HL-60 (cell line): Measurements from ENCODE around the gene CDH5.

Experiments
- DNase-seq, 2 experiments: peaks; one replicate each; pipeline ENCODE4 v3.0.0-alpha.2; 2010 to 2020; ENCODE audit warnings: low read depth in 1 of 2, low spot score in 1 of 2
- H3K27ac ChIP-seq: fragments of 250-450 bp; sonication (Bioruptor Pico); replicated peaks from 2 replicates; pipeline ENCODE4 v1.5.1; 2020; ENCODE audit warnings: mild to moderate bottlenecking, moderate library complexity
- H3K27me3 ChIP-seq: fragments of 250-450 bp; sonication (Bioruptor Pico); 2 replicates; pipeline ENCODE4 v1.5.1; 2021; ENCODE audit warnings: mild to moderate bottlenecking, moderate library complexity; ENCODE audit not compliant: insufficient read depth, poor library complexity, severe bottlenecking
- H3K4me3 ChIP-seq: replicated peaks from 2 replicates; pipeline ENCODE4 v1.5.1; 2011; ENCODE audit warnings: mild to moderate bottlenecking, control low read depth, low read length; ENCODE audit not compliant: insufficient read depth
- GABPA ChIP-seq: IDR thresholded peaks from 2 replicates; pipeline ENCODE4 v1.6.1; 2012; ENCODE audit warnings: low read depth
- POLR2AphosphoS5 ChIP-seq: IDR thresholded peaks from 2 replicates; pipeline ENCODE4 v1.6.1; 2012; ENCODE audit warnings: low read depth
- REST ChIP-seq: IDR thresholded peaks from 2 replicates; pipeline ENCODE4 v1.6.1; 2012; ENCODE audit warnings: low read depth; ENCODE audit not compliant: insufficient replicate concordance
- SPI1 ChIP-seq: IDR thresholded peaks from 2 replicates; pipeline ENCODE4 v1.6.1; 2012; ENCODE audit warnings: low read depth, mild to moderate bottlenecking, borderline replicate concordance
- TF ChIP-seq, protein P1 (sequence below): IDR thresholded peaks from one replicate; pipeline ENCODE4 v1.5.1; 2011; ENCODE audit warnings: low read length, control low read depth, inconsistent platforms; ENCODE audit not compliant: insufficient read depth

Gene CDH5

GRCh38 chr16:66427036-66427860 lies 60.8 kb downstream of the CDH5 start, which contains the start of gene BEAN1:
Gene BEAN1, plus strand, starts transcription at chr16:66427295. Its CDS starts 10,382 bp downstream, at chr16:66437677.
- no peak within 1 kb of the TSS; the same call in 1 of the 2 replicates for H3K4me3 ChIP-seq
- no peak within 1 kb of the TSS for H3K27ac ChIP-seq
- no peak for DNase-seq
- peaks cover 46% of the 10 kb centered on the region for H3K27me3 ChIP-seq
- no peak for TF ChIP-seq POLR2AphosphoS5
- no peak for TF ChIP-seq GABPA
- TF ChIP-seq REST, result no peak
- TF ChIP-seq, protein P1, sequence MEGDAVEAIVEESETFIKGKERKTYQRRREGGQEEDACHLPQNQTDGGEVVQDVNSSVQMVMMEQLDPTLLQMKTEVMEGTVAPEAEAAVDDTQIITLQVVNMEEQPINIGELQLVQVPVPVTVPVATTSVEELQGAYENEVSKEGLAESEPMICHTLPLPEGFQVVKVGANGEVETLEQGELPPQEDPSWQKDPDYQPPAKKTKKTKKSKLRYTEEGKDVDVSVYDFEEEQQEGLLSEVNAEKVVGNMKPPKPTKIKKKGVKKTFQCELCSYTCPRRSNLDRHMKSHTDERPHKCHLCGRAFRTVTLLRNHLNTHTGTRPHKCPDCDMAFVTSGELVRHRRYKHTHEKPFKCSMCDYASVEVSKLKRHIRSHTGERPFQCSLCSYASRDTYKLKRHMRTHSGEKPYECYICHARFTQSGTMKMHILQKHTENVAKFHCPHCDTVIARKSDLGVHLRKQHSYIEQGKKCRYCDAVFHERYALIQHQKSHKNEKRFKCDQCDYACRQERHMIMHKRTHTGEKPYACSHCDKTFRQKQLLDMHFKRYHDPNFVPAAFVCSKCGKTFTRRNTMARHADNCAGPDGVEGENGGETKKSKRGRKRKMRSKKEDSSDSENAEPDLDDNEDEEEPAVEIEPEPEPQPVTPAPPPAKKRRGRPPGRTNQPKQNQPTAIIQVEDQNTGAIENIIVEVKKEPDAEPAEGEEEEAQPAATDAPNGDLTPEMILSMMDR, result no peak
- TF ChIP-seq SPI1, result no peak

- H3K4me3 ChIP-seq, result no peak overlapping the region
These were observed 61.6 kb downstream of the CDH5 start for GRCh38 chr16:66427871-66428681.

More at GRCh38 chr16:66427871-66428681, 61.6 kb downstream of the CDH5 start:
- H3K27ac ChIP-seq, result no peak overlapping the region
- DNase-seq, result no peak
- TF ChIP-seq REST (no peak), POLR2AphosphoS5 (no peak), GABPA (no peak), SPI1 (no peak)
- TF ChIP-seq, protein P1, result no peak
- H3K27me3 ChIP-seq, result peaks cover 49% of the 10 kb centered on the region
